Measurements from ENCODE around the gene TTC7B.

GRCh38 chr14:90742729-90743128, 73.5 kb downstream of the TTC7B start:
- TF ChIP-seq RARA (CRISPR knock-in tag; IDR thresholded peaks at IDR 0.05) (no peak), PBX3 (CRISPR knock-in tag; IDR thresholded peaks at IDR 0.05; ENCODE audit: borderline replicate concordance) (no peak), HOXA5 (CRISPR knock-in tag; IDR thresholded peaks at IDR 0.05) (no peak), YY1 (IDR thresholded peaks at IDR 0.05; ENCODE audit: insufficient read depth, insufficient replicate concordance, low read depth, low read length) (no peak), TAF1 (CRISPR knock-in tag; IDR thresholded peaks at IDR 0.05) (no peak), FOSL1 (CRISPR knock-in tag; IDR thresholded peaks at IDR 0.05; ENCODE audit: borderline replicate concordance) (no peak), ZNF337 (CRISPR knock-in tag; IDR thresholded peaks at IDR 0.05; ENCODE audit: borderline replicate concordance, low read depth) (no peak), HINFP (CRISPR knock-in tag; IDR thresholded peaks at IDR 0.05; ENCODE audit: low read depth) (no peak), ZNF24 (IDR thresholded peaks at IDR 0.05) (no peak), POLR2A (IDR thresholded peaks at IDR 0.05; ENCODE audit: insufficient read depth in 1 of 2, low read depth in 2 of 2, low read length in 2 of 2) (no peak), ZNF414 (CRISPR knock-in tag; IDR thresholded peaks at IDR 0.05) (no peak), SP1 (IDR thresholded peaks at IDR 0.05) (no peak), SP1 (CRISPR knock-in tag; IDR thresholded peaks at IDR 0.05) (no peak), BCLAF1 (IDR thresholded peaks at IDR 0.05) (no peak)
